Right lobe of liver (tissue), 6 donors: ENCODE measurements around the gene TAGLN3. TPM values are rescaled to one million over a fixed set of nuclear protein-coding genes. Genes with fewer than 3 reads are reported as not detected.

Source experiments
- ATAC-seq, 4 donors: fragments of 200-7000 bp; cut with Tn5 transposase; one replicate each; pipeline ENCODE4 v1.9.1; 2020; ENCODE audit warnings: mild to moderate bottlenecking in 4 of 4, moderate library complexity in 4 of 4
- DNase-seq, 3 donors: peaks; one replicate each; pipeline ENCODE4 v3.0.0-alpha.2; 2020
- H3K27ac ChIP-seq, 3 donors: fragments of 200-600 bp; one replicate each; pipeline ENCODE4 v1.8.0; 2022
- H3K27me3 ChIP-seq, 2 donors: fragments of 200-600 bp; one replicate each; pipeline ENCODE4 v1.8.0; 2022
- H3K36me3 ChIP-seq, 4 donors: fragments of 200-600 bp; sonication (generic) in 1 of 4; one replicate each; pipeline versions ENCODE4 v1.5.1 to v1.8.0; 2017 to 2022; ENCODE audit warnings: control low read depth in 1 of 4
- H3K4me1 ChIP-seq, 4 donors: fragments of 200-600 bp; sonication (generic) in 1 of 4; one replicate each; pipeline versions ENCODE4 v1.5.1 to v1.8.0; 2017 to 2022; ENCODE audit warnings: control low read depth in 1 of 4
- H3K4me3 ChIP-seq, 3 donors: fragments of 200-600 bp; one replicate each; pipeline ENCODE4 v1.8.0; 2022
- H3K9me3 ChIP-seq, 4 donors: fragments of 200-600 bp; sonication (generic) in 1 of 4; one replicate each; pipeline versions ENCODE4 v1.5.1 to v1.8.0; 2017 to 2022; ENCODE audit warnings: control low read depth in 1 of 4
- POLR2A ChIP-seq: fragments of 450-650 bp; IDR thresholded peaks from one replicate; pipeline ENCODE4 v1.6.1; 2017; ENCODE audit warnings: antibody characterized with exemption, mild to moderate bottlenecking
- whole genome bisulfite sequencing: methylation state at CpG from one replicate; pipeline ENCODE4 v1.1.6; 2018; ENCODE audit warnings: low coverage, low lambda C conversion rate; ENCODE audit not compliant: insufficient coverage; ENCODE audit errors: missing lambda C conversion rate; 5-methylcytosine and 5-hydroxymethylcytosine counted together
- intact Hi-C, 2 donors: fragments of 100-400 bp; cut with DNase I; formaldehyde crosslinking; loops; one replicate each; pipeline versions ENCODE4 v1.11.2 to v1.14.1; 2022
- total RNA-seq, 6 experiments: library from RNA; depleted of rRNA in 2 of 6; stranded (reverse); fragments of >200 nt in 2 of 6; fragmentation: NEBNext Ultra II Directional in 3 of 6; extraction: Animal tissue kit (Norgen Biotek cat#: 25700) in 3 of 6; gene quantifications; one replicate each; pipeline versions ENCODE4 v1.1.0 to v1.2.4, GENCODE V29; 2016 to 2023
- TF ChIP-seq, protein P1 (sequence below), 4 donors: fragments of 200-600 bp in 3 of 4; fragments of 450-650 bp in 1 of 4; IDR thresholded peaks; one replicate each; pipeline versions ENCODE4 v1.5.1 to v1.8.0; 2016 to 2022; ENCODE audit warnings: antibody characterized with exemption in 4 of 4, mild to moderate bottlenecking in 2 of 4
- donor health status: DM: no; HTN: yes; CAD: no.
- donor health status: DM: no; HTN: no; CAD: no.
- donor health status: DM: no; HTN: no; CAD: no.
- donor health status: DM: no; HTN: yes; CAD: no.
- donor health status: DM: no; HTN: yes; CAD: no.

TAGLN3 gene
- total RNA-seq, 6 experiments from 2014 or later = not detected

DNA sequence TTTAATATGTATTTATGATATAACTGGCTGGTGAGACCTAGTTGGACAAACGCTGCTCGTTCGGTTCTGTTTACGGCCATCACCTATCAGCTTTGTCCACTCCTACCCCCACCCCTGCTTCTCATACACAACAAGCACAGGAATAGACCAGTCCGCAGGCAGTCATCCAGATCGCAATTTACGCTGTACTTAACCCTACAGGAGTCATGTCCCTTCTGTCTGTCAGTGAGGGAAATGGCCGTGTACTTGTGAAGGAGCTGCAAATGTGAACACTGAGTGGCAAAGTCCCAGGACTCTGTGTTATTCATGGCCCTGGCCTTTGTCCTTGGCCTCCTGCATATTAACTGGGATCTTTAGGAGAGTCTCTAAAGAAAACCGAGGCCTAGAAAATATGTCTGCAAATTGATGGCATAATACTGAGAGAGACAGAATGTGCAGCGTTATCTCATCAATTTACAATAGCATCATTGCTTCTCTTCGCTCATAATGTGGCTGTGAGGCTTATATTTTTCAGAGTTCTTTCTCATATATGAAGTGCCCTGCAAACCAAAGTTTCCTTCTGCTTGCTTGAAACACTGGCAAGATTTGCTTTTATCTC is 27.1 kb upstream of the TAGLN3 start:
- TF ChIP-seq, protein P1, sequence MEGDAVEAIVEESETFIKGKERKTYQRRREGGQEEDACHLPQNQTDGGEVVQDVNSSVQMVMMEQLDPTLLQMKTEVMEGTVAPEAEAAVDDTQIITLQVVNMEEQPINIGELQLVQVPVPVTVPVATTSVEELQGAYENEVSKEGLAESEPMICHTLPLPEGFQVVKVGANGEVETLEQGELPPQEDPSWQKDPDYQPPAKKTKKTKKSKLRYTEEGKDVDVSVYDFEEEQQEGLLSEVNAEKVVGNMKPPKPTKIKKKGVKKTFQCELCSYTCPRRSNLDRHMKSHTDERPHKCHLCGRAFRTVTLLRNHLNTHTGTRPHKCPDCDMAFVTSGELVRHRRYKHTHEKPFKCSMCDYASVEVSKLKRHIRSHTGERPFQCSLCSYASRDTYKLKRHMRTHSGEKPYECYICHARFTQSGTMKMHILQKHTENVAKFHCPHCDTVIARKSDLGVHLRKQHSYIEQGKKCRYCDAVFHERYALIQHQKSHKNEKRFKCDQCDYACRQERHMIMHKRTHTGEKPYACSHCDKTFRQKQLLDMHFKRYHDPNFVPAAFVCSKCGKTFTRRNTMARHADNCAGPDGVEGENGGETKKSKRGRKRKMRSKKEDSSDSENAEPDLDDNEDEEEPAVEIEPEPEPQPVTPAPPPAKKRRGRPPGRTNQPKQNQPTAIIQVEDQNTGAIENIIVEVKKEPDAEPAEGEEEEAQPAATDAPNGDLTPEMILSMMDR (IDR thresholded peaks at IDR 0.05) = no peak
- no peak for TF ChIP-seq POLR2A
- intact Hi-C loops = no loop called here
- WGBS = 78% methylated on average over 11 of the region's 11 CpGs
- Histone ChIP-seq H3K27ac (no peak overlapping the region), H3K4me3 (no peak overlapping the region), H3K9me3 (no peaks in the 10 kb centered on the region), H3K27me3 (no peaks in the 10 kb centered on the region), H3K4me1 (peaks cover 0 to 14% (median 2%) of the 10 kb centered on the region in 4 donors), H3K36me3 (no peaks in the 10 kb centered on the region)
- ATAC-seq (no peak), DNase-seq (no peak)

DNA sequence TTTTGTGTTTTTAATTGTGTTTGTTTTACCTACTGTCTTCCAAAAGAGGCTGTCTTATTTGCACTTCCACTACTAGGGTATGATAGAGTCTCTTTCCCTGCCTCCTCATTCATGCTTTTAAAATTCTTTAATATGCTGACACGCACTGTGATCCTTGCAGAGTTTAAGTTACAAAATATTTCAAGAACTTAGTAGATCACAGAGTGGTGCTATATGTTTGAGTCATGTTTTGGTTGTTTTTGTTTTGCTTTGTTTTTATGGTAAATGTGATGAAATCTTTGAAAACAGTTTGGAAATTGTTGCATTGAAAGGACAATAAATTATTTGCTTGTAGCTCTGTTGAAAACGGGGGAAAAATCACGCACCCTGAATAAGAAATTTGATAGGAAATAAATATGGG is 25.8 kb upstream of the TAGLN3 start:
- Histone ChIP-seq H3K9me3 (no peaks in the 10 kb centered on the region), H3K4me3 (no peak overlapping the region), H3K27ac (no peak overlapping the region), H3K4me1 (peaks cover 0 to 5% (median 0%) of the 10 kb centered on the region in 4 donors), H3K36me3 (no peaks in the 10 kb centered on the region), H3K27me3 (no peaks in the 10 kb centered on the region)
- 61% methylated on average over 3 of the region's 3 CpGs for WGBS
- TF ChIP-seq, protein P1 (IDR thresholded peaks at IDR 0.05) = no peak
- TF ChIP-seq POLR2A = no peak
- ATAC-seq = no peak
- no peak for DNase-seq
- intact Hi-C loops = no loop called here

DNA sequence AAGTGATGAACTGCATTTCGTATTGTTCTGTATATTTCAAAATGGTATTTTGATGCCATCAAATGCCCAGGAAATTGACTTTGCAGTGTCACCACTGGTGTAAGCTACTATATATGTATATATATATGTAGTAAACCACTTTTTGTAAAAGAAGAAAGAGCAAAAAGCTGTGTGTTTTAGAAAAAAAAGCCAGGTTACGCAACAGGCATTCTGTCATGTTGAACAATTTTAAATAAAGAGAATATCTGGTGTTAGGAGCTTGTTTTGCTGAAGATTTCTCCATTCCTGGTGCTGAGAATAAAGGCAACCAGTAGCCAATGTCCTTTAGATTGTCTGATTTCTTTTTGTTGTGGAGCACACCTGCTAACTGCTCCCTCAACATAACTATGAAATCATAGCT is 23.6 kb upstream of the TAGLN3 start:
- intact Hi-C loops = no loop called here
- Histone ChIP-seq H3K27me3 (no peaks in the 10 kb centered on the region), H3K9me3 (no peaks in the 10 kb centered on the region), H3K4me1 (peaks cover 0 to 7% (median 0%) of the 10 kb centered on the region in 4 donors), H3K27ac (no peak overlapping the region), H3K36me3 (no peaks in the 10 kb centered on the region), H3K4me3 (no peak overlapping the region)
- WGBS = 64% methylated on average over 2 of the region's 2 CpGs
- no peak for DNase-seq
- TF ChIP-seq POLR2A = no peak
- TF ChIP-seq, protein P1 (IDR thresholded peaks at IDR 0.05) = no peak
- ATAC-seq = no peak

DNA sequence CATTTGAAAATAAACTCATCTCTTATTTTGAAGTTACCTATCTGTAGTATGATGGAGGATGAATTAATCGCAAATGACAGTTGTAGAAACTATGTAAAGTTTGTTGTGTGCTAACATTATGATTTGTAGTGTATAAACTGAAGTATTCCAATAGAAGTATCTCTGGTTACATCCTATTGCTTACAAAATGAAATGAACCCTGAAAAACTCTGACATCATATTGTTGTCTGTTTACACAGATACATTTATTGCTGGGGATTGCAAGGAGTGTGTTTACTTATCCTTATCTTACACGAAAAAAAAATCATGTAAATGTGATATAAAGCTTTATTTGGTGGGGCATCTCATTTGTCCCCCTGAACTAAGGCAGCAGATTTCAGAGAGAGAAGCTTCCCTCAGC is 22.5 kb upstream of the TAGLN3 start:
- DNase-seq (no peak), ATAC-seq (no peak)
- no peak overlapping the region for H3K4me3 ChIP-seq
- no peaks in the 10 kb centered on the region for H3K27me3 ChIP-seq
- H3K36me3 ChIP-seq = no peaks in the 10 kb centered on the region
- H3K9me3 ChIP-seq = no peaks in the 10 kb centered on the region
- no peak overlapping the region for H3K27ac ChIP-seq
- intact Hi-C loops = no loop called here
- 55% methylated on average over 2 of the region's 2 CpGs for WGBS
- H3K4me1 ChIP-seq = peaks cover 0 to 14% (median 0%) of the 10 kb centered on the region in 4 donors
- TF ChIP-seq POLR2A = no peak
- TF ChIP-seq, protein P1 (IDR thresholded peaks at IDR 0.05) = no peak
